GM19328 (cell line): ENCODE data around the gene GALNTL6.

Experiments used
- ATAC-seq: cut with Tn5 transposase; IDR thresholded peaks from one replicate; pipeline ENCODE4 v1.9.1; 2021; ENCODE audit warnings: mild to moderate bottlenecking, moderate library complexity; ENCODE audit not compliant: unreplicated experiment

Gene GALNTL6

GRCh38 chr4:172648471-172648870, 835.3 kb downstream of the GALNTL6 start:
- no peak for ATAC-seq

GRCh38 chr4:172649143-172649542, 835.9 kb downstream of the GALNTL6 start:
- no peak for ATAC-seq

GRCh38 chr4:172650758-172651530, 837.7 kb downstream of the GALNTL6 start:
- no peak for ATAC-seq

GRCh38 chr4:172651961-172652360, 838.8 kb downstream of the GALNTL6 start:
- no peak for ATAC-seq

GRCh38 chr4:172652369-172652768, 839.2 kb downstream of the GALNTL6 start:
- ATAC-seq, result no peak

- no peak for ATAC-seq
Observed at GRCh38 chr4:172653676-172654075, 840.5 kb downstream of the GALNTL6 start.

GRCh38 chr4:172654457-172654856, 841.3 kb downstream of the GALNTL6 start:
- no peak for ATAC-seq

- ATAC-seq, result no peak
Observed at GRCh38 chr4:172656055-172656454, 842.9 kb downstream of the GALNTL6 start.

GRCh38 chr4:172657081-172657480, 843.9 kb downstream of the GALNTL6 start:
- ATAC-seq, result no peak

GRCh38 chr4:172660251-172660650, 847.0 kb downstream of the GALNTL6 start:
- ATAC-seq, result no peak

GRCh38 chr4:172662113-172662512, 848.9 kb downstream of the GALNTL6 start:
- ATAC-seq, result no peak

GRCh38 chr4:172666711-172667368, 853.6 kb downstream of the GALNTL6 start:
- ATAC-seq, result no peak

- no peak for ATAC-seq
Observed at GRCh38 chr4:172674811-172675210, 861.6 kb downstream of the GALNTL6 start.

GRCh38 chr4:172675232-172675631, 862.0 kb downstream of the GALNTL6 start:
- ATAC-seq, result no peak

- no peak for ATAC-seq
Observed at GRCh38 chr4:172680691-172681090, 867.5 kb downstream of the GALNTL6 start.

GRCh38 chr4:172683021-172683420, 869.8 kb downstream of the GALNTL6 start:
- no peak for ATAC-seq

GRCh38 chr4:172686021-172686420, 872.8 kb downstream of the GALNTL6 start:
- no peak for ATAC-seq

GRCh38 chr4:172688534-172688933, 875.3 kb downstream of the GALNTL6 start:
- no peak for ATAC-seq

- no peak for ATAC-seq
Observed at GRCh38 chr4:172691552-172691951, 878.3 kb downstream of the GALNTL6 start.

GRCh38 chr4:172692701-172693100, 879.5 kb downstream of the GALNTL6 start:
- no peak for ATAC-seq

- no peak for ATAC-seq
Observed at GRCh38 chr4:172698256-172698655, 885.1 kb downstream of the GALNTL6 start.

- ATAC-seq, result no peak
Observed at GRCh38 chr4:172705565-172705964, 892.4 kb downstream of the GALNTL6 start.
